NCI-H1930 (cell line): ENCODE data around the gene TANGO2.

Source experiments
- DNase-seq, 2 experiments: peaks; one replicate each; lab custom pipeline; 2025; lab: John Stamatoyannopoulos, UW

TANGO2 gene

DNA sequence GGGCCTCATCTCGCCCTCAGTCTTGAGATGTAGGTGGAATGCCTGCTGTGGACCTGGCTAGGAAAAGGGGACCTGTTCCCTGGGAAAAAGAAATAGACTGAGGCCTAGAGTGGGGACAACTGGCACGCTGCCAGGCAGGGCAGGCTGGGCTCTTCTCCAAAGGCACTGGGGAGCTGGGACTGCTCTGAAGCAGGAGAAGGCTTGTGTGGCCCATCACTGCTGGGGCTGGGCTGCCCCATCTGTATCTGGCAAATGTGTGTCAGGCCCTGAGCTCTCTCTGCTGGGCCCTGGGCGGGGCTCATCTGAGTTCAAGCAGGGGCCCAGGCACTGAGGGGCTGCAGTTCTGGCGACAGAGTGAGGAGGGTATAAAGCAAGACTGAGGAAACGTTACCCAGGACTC, 37.2 kb upstream of the TANGO2 start:
- DNase-seq: no peak

GRCh38 chr22:19984201-19984753, 36.6 kb upstream of the TANGO2 start:
- DNase-seq: no peak

- DNase-seq: no peak
These were observed 35.8 kb upstream of the TANGO2 start for GRCh38 chr22:19984851-19985811.

- DNase-seq: no peak
These were observed 34.9 kb upstream of the TANGO2 start for GRCh38 chr22:19986011-19986409.

- peak; percentile 39 to 74 for DNase-seq
These were observed 34.2 kb upstream of the TANGO2 start for GRCh38 chr22:19986410-19987341.

- DNase-seq: no peak
These were observed 33.3 kb upstream of the TANGO2 start for GRCh38 chr22:19987394-19988306.

DNA sequence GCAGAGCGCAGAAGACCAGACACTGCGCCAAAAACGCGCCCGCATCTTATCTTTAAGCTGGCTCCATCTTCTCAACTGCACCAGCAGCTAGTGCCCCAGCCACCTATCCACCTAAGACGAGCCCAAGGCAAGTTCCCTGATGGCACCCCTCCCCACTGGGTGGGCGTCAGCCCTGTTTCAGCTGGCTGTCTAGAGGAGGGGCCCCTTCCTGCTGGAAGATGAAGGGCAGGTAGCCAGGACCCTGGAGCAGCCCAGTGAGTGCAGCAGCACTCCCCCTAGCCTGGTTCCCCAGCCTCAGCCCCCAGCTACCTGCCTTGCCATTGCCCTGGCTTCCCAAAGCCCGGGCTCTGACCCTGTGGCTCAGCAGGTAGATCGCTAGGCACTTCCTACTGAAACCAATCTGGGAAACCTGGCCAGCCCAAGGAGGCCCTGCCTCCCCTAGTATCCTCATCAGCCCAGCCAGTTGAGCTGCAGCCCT, 32.5 kb upstream of the TANGO2 start:
- no peak for DNase-seq

GRCh38 chr22:19988965-19989724, 31.8 kb upstream of the TANGO2 start:
- no peak for DNase-seq

DNA sequence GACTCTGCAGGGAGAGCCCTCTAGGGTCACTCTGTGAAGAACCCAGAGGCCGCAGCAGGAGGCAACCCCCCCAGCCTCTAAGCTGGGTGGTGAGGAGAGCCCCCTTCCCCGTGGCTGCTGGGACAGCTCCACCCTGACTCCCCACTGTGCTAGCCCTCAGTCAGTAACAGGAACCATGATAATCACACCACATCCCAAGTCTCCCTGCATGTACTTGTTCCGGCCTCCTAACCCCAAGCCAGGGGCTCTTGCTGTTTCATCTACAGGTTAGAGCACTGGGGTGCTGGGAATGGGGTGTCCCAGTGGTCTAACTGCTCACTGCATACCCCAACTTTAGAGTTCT, 31.2 kb upstream of the TANGO2 start:
- DNase-seq: no peak

DNA sequence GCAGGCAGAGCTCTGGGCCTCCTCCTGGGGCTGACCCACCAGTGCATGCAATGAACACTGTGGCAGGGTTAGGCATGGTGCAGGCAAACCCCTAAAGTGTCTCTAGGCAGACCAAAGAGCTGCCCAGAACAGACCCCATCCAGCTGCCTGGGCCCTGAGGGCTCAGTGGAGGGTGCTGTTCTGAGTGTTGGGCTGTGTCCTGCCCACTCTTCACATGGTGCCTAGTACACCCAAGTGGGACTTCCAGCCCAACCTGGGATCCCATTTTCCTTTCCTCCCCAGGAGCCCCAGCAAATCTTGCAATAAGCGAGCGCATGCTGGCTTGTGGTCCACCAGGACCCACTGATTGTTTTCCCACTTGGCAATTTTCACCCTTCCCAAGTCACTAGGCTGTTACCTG, 30.7 kb upstream of the TANGO2 start:
- no peak for DNase-seq

DNA sequence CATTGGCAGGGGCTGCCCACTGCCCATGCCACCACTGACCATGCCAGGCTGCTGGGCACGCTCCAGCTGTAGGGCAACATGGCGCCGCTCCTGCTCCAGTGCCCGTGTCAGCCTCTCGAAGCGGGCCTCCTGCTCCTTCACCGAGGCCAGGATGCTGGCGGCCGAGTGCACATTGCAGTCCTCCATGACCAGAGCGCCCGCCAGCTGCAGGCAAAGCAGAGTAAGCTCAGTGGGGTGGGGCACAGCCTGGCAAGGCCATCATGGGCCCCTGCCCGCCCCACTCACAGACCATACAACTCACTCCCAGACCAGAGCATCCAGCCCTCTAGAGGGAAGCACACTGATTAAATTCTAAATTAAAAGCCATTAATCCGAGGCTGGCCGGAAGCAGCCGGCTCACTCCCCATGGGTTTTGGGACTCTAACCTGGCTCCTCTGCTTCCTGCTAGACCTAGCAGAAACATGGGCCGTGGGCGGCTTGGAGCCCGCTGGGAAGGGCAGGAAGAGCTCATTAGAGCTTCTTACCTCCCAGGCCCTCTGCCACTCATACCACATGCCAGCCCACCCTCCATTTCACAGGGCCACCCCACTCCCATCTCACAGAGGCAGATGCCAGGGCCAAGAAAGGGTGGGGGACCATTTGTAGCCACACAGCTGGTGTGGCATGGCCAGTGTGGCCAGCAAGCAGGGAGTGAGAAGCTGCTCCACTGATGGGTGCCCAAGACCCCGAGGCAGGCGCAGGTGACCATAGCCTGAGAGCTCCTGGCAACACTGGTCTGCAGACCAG, 30.1 kb upstream of the TANGO2 start:
- DNase-seq: no peak

GRCh38 chr22:19991395-19991644, 29.6 kb upstream of the TANGO2 start:
- DNase-seq: no peak

DNA sequence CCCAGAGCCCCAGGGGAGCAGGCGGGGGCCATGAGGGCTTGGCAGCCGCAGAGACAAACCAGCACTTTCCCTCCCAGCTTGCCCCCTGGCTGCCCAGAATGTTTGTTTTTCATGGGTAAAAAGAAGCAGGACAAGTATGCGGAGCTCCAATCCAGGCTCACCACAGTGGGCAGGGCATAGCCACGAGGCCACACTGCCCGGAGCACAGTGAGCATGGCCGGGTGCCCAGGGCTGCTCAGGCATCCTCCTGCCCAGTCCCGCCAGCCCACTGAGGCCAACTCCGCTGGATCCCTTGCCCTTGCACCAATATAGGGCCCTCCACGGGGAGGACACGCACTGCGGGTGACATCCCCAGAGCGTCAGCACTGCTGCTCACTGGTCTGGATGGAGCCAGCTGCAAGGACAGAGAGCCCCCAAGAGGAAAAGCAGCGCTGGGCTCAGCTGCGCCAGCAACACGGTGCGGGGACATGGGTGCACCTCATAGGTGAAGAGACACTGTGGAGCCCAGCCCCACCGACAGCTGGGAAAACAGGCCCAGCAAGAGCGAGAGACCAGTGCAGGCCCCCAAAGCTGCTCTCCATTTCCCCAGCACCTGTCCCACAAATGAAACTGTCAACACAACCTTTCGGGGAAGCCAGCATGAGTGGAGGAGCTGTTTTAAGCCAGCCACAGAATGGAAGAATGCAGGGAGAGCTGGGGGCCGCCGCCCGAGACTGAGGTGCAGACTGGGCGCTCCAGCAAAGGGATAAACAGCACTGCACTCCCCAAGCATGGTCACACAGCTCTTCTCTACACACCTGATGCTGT, 29.1 kb upstream of the TANGO2 start:
- no peak for DNase-seq

- DNase-seq: no peak
These were observed 28.4 kb upstream of the TANGO2 start for GRCh38 chr22:19992481-19992911.

DNA sequence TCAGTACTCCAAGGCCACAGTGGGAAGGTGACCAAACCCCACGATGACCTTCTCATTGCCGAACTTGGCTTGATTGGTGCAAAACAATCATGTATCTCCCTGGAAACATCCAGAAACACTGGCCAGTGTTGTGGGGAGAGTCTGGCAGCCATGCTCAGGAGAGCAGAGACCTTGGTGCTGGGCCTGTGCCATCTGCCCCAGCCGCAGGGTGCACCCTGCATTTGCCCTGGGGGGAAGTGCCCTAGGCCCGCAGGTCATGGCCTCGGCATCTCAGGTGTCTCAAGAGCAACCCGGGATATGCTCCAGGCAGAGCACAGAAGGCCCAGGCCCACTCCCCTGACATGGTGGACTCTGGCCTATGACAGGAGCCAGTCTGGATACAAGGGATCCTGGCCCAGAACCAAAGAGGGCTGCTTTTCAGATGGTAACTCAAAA, 28.0 kb upstream of the TANGO2 start:
- no peak for DNase-seq

DNA sequence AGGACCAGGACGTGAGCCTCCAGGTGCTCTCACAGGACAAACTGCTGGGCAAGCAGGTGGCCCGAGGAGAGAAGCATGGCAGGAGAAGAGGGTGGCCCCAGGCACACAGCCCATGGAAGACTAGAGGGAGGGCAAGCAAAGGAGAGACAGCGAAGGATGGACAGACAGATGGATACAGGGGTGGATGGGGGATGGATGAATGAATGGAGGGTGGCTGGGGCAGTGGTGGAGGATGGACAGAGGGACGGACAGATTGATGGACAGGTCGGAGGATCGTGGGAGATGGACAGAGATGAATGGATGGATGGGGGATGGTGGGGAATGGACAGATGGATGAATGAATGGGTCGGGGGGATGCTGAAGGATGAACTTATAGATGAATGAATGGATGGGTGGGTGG, 27.0 kb upstream of the TANGO2 start:
- DNase-seq: no peak

GRCh38 chr22:19994851-19995610, 25.9 kb upstream of the TANGO2 start:
- DNase-seq: no peak

- no peak for DNase-seq
These were observed 25.1 kb upstream of the TANGO2 start for GRCh38 chr22:19995611-19996339.
